RWPE1 (cell line): ENCODE measurements around the gene MTHFSD.

Experiments
- CTCF ChIA-PET: fragments of 350-600 bp; sonication (Branson Sonifier 250); formaldehyde crosslinking; extraction: SDS; loops from one replicate; lab custom pipeline; 2021; lab: Yijun Ruan, JAX
- POLR2A ChIA-PET: fragments of 400-600 bp; formaldehyde crosslinking; extraction: SDS; loops from one replicate; lab custom pipeline; 2020; ENCODE audit warnings: antibody characterized with exemption; ENCODE audit not compliant: low non-redundant PET; lab: Yijun Ruan, JAX
- DNase-seq: peaks from one replicate; pipeline ENCODE4 v3.0.0; 2012; ENCODE audit warnings: low spot score
- H3K27ac ChIP-seq: fragments of 450-650 bp; 2 replicates; pipeline ENCODE4 v1.5.1; 2017
- TF ChIP-seq, protein P1 (sequence below): fragments of 450-650 bp; conservative IDR thresholded peaks from 2 replicates; pipeline ENCODE4 v1.5.1; 2017; ENCODE audit warnings: low read depth, mild to moderate bottlenecking

Gene MTHFSD

DNA sequence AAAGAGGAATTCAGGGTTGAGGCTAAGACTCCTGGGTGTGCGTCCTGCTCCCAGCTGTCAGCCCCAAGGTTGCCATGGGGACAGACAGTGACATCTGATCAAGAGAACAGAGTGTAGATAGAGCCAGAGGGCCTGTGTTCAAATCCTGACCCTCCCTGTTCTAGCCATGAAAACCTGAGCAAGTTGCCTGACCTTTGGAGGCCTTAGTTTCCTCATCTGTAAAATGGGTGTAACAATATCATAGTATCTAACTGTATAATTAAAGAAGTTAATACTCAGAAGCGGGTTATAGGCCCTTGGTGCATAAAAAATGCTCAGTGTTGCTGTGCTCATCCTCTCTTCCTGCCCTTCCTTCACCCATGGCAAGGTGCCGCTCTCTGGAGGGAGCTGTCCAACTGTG, 73.4 kb downstream of the MTHFSD start:
- ChIA-PET POLR2A (no interaction called here), CTCF (no interaction called here)
- DNase-seq: no peak
- no peak overlapping the region for H3K27ac ChIP-seq
- TF ChIP-seq, protein P1, sequence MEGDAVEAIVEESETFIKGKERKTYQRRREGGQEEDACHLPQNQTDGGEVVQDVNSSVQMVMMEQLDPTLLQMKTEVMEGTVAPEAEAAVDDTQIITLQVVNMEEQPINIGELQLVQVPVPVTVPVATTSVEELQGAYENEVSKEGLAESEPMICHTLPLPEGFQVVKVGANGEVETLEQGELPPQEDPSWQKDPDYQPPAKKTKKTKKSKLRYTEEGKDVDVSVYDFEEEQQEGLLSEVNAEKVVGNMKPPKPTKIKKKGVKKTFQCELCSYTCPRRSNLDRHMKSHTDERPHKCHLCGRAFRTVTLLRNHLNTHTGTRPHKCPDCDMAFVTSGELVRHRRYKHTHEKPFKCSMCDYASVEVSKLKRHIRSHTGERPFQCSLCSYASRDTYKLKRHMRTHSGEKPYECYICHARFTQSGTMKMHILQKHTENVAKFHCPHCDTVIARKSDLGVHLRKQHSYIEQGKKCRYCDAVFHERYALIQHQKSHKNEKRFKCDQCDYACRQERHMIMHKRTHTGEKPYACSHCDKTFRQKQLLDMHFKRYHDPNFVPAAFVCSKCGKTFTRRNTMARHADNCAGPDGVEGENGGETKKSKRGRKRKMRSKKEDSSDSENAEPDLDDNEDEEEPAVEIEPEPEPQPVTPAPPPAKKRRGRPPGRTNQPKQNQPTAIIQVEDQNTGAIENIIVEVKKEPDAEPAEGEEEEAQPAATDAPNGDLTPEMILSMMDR: no peak

DNA sequence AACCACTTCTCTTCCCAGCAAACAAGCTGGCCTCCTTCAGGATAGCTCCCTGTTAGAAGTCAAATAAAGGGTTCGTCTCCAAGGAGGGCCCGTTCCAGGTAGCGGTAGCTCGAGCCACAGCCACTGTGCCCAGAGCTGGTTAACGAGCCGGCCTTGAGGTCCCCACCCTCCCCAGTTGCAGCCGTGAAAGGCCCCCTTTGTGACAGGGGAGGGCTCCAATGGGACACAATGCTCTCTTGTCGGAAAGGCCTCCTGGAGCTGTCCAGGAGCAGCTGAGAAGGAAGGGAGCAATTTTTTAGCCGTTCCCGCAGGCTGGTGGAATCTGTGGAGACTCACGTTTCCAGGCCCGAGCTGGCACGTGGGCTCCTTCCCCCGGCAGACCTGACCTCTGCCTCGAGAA, 74.6 kb downstream of the MTHFSD start:
- CTCF ChIA-PET: no interaction called here
- POLR2A ChIA-PET: no interaction called here
- no peak overlapping the region for H3K27ac ChIP-seq
- no peak for DNase-seq
- TF ChIP-seq, protein P1: no peak
